OCI-LY7 (cell line): ENCODE measurements around the gene SCGN. TPM values are rescaled to one million over a fixed set of nuclear protein-coding genes. Genes with fewer than 3 reads are reported as not detected.
"Not testable (repeated sequence)": the region's sequence is repeated elsewhere in the genome, so short reads cannot be mapped to it uniquely, and the experiment has no call there.

Experiments used
- BruUV-seq: library from RNA; stranded (reverse); fragments of 400-500 nt; replicated peaks from 2 replicates; lab custom pipeline; 2021; lab: Mats Ljungman, UMichigan
- CTCF ChIA-PET: fragments of 300-600 bp; sonication (Branson Sonifier 250); formaldehyde crosslinking; loops from one replicate; lab custom pipeline; 2022; ENCODE audit warnings: antibody characterized with exemption; ENCODE audit not compliant: unreplicated experiment; lab: Charles Lee
- POLR2A ChIA-PET: fragments of 300-600 bp; sonication (Branson Sonifier 250); formaldehyde crosslinking; loops from one replicate; lab custom pipeline; 2022; ENCODE audit warnings: antibody characterized with exemption; lab: Charles Lee
- DNase-seq: peaks from one replicate; pipeline ENCODE4 v3.0.0-alpha.2; 2015; ENCODE audit warnings: low spot score
- H2AFZ ChIP-seq: fragments of 200-600 bp; sonication (generic), shearing (Covaris generic); 2 replicates; pipeline ENCODE4 v1.6.1; 2014; ENCODE audit warnings: mild to moderate bottlenecking, antibody characterized with exemption, low read length, moderate library complexity
- H3K27ac ChIP-seq: fragments of 200-600 bp; sonication (generic); 2 replicates; pipeline ENCODE4 v1.5.1; 2014; ENCODE audit warnings: mixed run types, low read depth, mild to moderate bottlenecking, moderate library complexity, low read length, inconsistent platforms; ENCODE audit not compliant: poor library complexity, severe bottlenecking
- H3K36me3 ChIP-seq: fragments of 200-600 bp; sonication (generic); 2 replicates; pipeline ENCODE4 v1.6.1; 2014; ENCODE audit warnings: mild to moderate bottlenecking, antibody characterized with exemption, low read length, moderate library complexity, mixed read lengths; ENCODE audit not compliant: insufficient read depth
- H3K4me1 ChIP-seq: fragments of 200-600 bp; sonication (generic); 2 replicates; pipeline ENCODE4 v1.5.1; 2014; ENCODE audit warnings: mild to moderate bottlenecking, low read length; ENCODE audit not compliant: insufficient read depth, poor library complexity, severe bottlenecking
- H3K4me2 ChIP-seq: fragments of 200-600 bp; sonication (generic); 2 replicates; pipeline ENCODE4 v1.6.1; 2014; ENCODE audit warnings: mild to moderate bottlenecking, low read length
- H3K4me3 ChIP-seq: fragments of 200-600 bp; sonication (generic); 2 replicates; pipeline ENCODE4 v1.5.1; 2014; ENCODE audit warnings: mild to moderate bottlenecking, low read depth, low read length; ENCODE audit not compliant: poor library complexity, severe bottlenecking
- H3K79me2 ChIP-seq: fragments of 200-600 bp; sonication (generic); 2 replicates; pipeline ENCODE4 v1.6.1; 2016; ENCODE audit warnings: low read depth, mild to moderate bottlenecking, low read length, moderate library complexity, mixed read lengths; ENCODE audit not compliant: insufficient read depth
- H3K9me2 ChIP-seq: fragments of 200-600 bp; sonication (generic); 2 replicates; pipeline ENCODE4 v1.6.1; 2016; ENCODE audit warnings: mild to moderate bottlenecking, low read length, mixed read lengths; ENCODE audit not compliant: insufficient read depth
- H3K9me3 ChIP-seq: fragments of 200-600 bp; sonication (generic); 2 replicates; pipeline ENCODE4 v1.6.1; 2014; ENCODE audit warnings: mild to moderate bottlenecking, mixed run types, low read length, mixed read lengths
- H4K20me1 ChIP-seq: fragments of 200-600 bp; sonication (generic); 2 replicates; pipeline ENCODE4 v1.6.1; 2014; ENCODE audit warnings: mild to moderate bottlenecking, antibody characterized with exemption, low read length, moderate library complexity, mixed read lengths; ENCODE audit not compliant: insufficient read depth
- CTCF ChIP-seq: fragments of 200-600 bp; sonication (generic); conservative IDR thresholded peaks from 2 replicates; pipeline ENCODE4 v1.5.1; 2014; ENCODE audit warnings: mild to moderate bottlenecking, antibody characterized with exemption, low read length, moderate library complexity, mixed read lengths
- EZH2phosphoT487 ChIP-seq: fragments of 200-600 bp; sonication (generic); IDR thresholded peaks from 2 replicates; pipeline ENCODE4 v1.6.1; 2018; ENCODE audit warnings: low read depth, borderline replicate concordance, mild to moderate bottlenecking, mixed run types, antibody characterized with exemption, low read length, moderate library complexity, mixed read lengths
- intact Hi-C: fragments of 100-400 bp; cut with micrococcal nuclease; formaldehyde crosslinking; loops from one replicate; pipeline ENCODE4 v1.10.0; 2022; ENCODE audit not compliant: unreplicated experiment
- total RNA-seq, 2 experiments: library from RNA; depleted of rRNA in 1 of 2; stranded (reverse); fragments of >200 nt in 1 of 2; shearing (Covaris generic) in 1 of 2; gene quantifications; 2 replicates each; pipeline ENCODE4 v1.2.3, GENCODE V29; 2014 to 2022

Gene SCGN
- total RNA-seq, 2 experiments from 2014 or later: not detected

- POLR2A ChIA-PET: no interaction called here
- H3K27ac ChIP-seq: no peak overlapping the region
- H3K4me1 ChIP-seq: no peaks in the 10 kb centered on the region
- no TSS peak for BruUV-seq
- no peaks in the 10 kb centered on the region for H3K9me3 ChIP-seq
- H2AFZ ChIP-seq: no peak overlapping the region
- intact Hi-C loops: no loop called here
- TF ChIP-seq EZH2phosphoT487: no peak
- no peak for TF ChIP-seq CTCF
- CTCF ChIA-PET: no interaction called here
- no peak for DNase-seq
- H3K4me2 ChIP-seq: no peak overlapping the region
- H3K4me3 ChIP-seq: no peak overlapping the region
- H3K9me2 ChIP-seq: no peaks in the 10 kb centered on the region
- no peaks in the 10 kb centered on the region for H3K79me2 ChIP-seq
- no peaks in the 10 kb centered on the region for H4K20me1 ChIP-seq
- H3K36me3 ChIP-seq: no peaks in the 10 kb centered on the region
These were observed 95.5 kb downstream of the SCGN start for GRCh38 chr6:25747477-25747876.

- no TSS peak for BruUV-seq
- Histone ChIP-seq H4K20me1 (no peaks in the 10 kb centered on the region), H3K9me3 (no peaks in the 10 kb centered on the region), H2AFZ (no peak overlapping the region), H3K27ac (no peak overlapping the region), H3K36me3 (no peaks in the 10 kb centered on the region), H3K4me2 (no peak overlapping the region), H3K9me2 (no peaks in the 10 kb centered on the region), H3K4me1 (no peaks in the 10 kb centered on the region), H3K4me3 (no peak overlapping the region), H3K79me2 (no peaks in the 10 kb centered on the region)
- ChIA-PET POLR2A (no interaction called here), CTCF (no interaction called here)
- intact Hi-C loops: no loop called here
- DNase-seq: no peak
- TF ChIP-seq EZH2phosphoT487 (no peak), CTCF (no peak)
These were observed 96.0 kb downstream of the SCGN start for GRCh38 chr6:25748049-25748448.

- H3K79me2 ChIP-seq, DNase-seq, POLR2A ChIA-PET, H3K27ac ChIP-seq, intact Hi-C loops, H3K4me3 ChIP-seq, CTCF ChIA-PET, H3K9me2 ChIP-seq, H4K20me1 ChIP-seq, H3K4me2 ChIP-seq, H2AFZ ChIP-seq, H3K36me3 ChIP-seq, BruUV-seq, H3K9me3 ChIP-seq, H3K4me1 ChIP-seq: not testable (repeated sequence)
These were observed 96.8 kb downstream of the SCGN start for GRCh38 chr6:25748601-25749517.
